Prostate gland (tissue), 2 donors: Measurements from ENCODE around the gene ZMYM2.

Source experiments
- POLR2AphosphoS5 ChIP-seq: sonication (generic); formaldehyde crosslinking; IDR thresholded peaks from one replicate; pipeline ENCODE4 v1.6.1; 2017; ENCODE audit warnings: antibody characterized with exemption
- TF ChIP-seq, protein P1 (sequence below), 4 experiments: fragments of 200-600 bp in 2 of 4; fragments of 450-650 bp in 2 of 4; sonication (generic) in 2 of 4; IDR thresholded peaks; 1 replicate in 3 of 4; 2 replicates in 1 of 4; pipeline ENCODE4 v1.5.1; 2016 to 2019; ENCODE audit warnings: antibody characterized with exemption in 4 of 4, mild to moderate bottlenecking in 2 of 4, moderate library complexity in 2 of 4

DNA sequence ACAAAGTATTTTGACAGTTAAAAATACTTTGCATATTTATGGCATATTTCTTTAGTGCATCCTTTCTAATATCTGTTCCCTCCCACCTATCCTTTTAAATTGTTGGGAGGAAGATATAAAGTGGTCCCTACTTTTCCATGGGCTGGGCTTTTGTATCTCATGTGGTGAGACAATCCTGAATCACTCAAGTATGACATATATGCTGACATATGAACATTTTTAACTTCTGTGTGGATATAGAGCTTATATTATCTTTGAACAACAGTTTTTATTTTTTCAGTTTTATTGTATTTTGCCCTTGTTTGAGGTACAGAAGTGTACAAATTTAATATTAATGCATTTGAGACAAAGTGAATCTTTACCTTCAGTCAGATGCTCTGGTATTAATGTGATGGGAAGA, 3.4 kb downstream of the ZMYM2 start:
- TF ChIP-seq POLR2AphosphoS5 = no peak
- TF ChIP-seq, protein P1, sequence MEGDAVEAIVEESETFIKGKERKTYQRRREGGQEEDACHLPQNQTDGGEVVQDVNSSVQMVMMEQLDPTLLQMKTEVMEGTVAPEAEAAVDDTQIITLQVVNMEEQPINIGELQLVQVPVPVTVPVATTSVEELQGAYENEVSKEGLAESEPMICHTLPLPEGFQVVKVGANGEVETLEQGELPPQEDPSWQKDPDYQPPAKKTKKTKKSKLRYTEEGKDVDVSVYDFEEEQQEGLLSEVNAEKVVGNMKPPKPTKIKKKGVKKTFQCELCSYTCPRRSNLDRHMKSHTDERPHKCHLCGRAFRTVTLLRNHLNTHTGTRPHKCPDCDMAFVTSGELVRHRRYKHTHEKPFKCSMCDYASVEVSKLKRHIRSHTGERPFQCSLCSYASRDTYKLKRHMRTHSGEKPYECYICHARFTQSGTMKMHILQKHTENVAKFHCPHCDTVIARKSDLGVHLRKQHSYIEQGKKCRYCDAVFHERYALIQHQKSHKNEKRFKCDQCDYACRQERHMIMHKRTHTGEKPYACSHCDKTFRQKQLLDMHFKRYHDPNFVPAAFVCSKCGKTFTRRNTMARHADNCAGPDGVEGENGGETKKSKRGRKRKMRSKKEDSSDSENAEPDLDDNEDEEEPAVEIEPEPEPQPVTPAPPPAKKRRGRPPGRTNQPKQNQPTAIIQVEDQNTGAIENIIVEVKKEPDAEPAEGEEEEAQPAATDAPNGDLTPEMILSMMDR (IDR thresholded peaks at IDR 0.05) = no peak
